CD4-positive, alpha-beta T cell treated with Interleukin-10 for 1 hour (primary cell): Measurements from ENCODE around the gene IL1RAP.
"Not testable (repeated sequence)": the region's sequence is repeated elsewhere in the genome, so short reads cannot be mapped to it uniquely, and the experiment has no call there.

Experiments used
- DNase-seq: peaks from one replicate; pipeline ENCODE4 v3.0.0-alpha.2; 2020

IL1RAP gene

DNA sequence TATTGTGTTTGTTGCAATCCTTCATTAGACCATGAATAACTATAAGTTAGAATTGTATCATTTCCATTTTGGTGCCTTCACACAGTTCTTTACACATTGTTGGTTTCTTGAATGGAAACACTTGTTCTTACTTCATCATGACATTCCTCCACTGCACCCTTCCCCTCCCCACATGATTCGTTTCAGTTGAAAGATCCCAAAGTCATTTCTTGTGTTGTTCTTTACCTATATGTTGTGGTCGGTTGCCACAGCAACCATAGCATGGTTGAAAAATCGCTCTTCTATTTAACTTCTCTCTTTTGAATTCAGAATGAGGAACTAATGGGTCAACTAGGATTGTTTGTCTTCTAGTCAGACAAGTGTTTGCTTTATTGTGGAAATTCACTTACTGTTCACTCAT is 103.3 kb downstream of the IL1RAP start:
- peak; percentile 35 for DNase-seq

DNA sequence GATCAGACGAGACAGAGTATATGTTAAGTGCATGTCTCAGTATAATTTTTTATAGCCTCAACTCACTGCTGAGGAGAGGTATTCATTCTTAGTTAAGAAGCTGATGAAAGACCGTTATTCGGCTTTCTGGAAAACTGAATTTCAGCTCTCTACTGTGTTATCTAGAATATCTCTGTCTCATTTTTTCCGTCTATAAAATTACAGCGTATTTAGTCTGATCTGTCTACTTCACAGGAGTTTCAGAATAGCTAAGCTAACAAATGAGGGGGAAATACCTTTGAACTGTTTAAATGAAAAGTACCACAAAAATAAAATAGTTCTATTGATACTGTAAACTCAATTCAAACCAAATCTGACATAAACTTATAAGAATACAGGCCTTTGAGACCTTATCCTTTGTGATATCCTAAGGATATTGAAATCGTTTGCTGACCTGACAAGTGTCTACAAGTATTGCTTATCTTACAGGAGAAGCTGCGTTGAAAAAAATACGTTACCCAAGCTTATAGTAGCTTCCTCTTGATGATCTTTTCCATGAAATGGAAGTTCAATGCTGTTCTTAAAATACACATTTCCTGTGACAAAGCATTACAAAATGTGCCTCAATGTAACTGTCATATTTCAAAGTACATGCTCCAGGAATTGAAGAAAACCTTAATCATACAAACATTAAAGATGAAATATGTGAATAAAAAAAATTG is 104.6 kb downstream of the IL1RAP start:
- DNase-seq = peak; percentile 5

DNA sequence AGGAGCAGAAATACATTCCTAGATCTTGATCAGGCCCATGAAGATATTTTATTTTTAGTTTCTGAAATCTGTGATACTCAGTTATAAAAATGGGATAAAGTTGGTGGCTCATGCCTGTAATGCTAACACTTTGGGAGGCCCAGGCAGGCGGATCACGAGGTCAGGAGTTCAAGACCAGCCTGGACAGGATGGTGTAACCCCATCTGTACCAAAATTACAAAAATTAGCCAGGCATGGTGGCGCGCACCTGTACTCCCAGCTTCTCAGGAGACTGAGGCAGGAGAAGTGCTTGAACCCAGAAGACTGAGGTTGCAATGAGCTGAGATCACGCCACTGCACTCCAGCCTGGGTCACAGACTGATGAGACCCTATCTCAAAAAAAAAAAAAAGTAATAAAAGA is 105.5 kb downstream of the IL1RAP start:
- no peak for DNase-seq

DNA sequence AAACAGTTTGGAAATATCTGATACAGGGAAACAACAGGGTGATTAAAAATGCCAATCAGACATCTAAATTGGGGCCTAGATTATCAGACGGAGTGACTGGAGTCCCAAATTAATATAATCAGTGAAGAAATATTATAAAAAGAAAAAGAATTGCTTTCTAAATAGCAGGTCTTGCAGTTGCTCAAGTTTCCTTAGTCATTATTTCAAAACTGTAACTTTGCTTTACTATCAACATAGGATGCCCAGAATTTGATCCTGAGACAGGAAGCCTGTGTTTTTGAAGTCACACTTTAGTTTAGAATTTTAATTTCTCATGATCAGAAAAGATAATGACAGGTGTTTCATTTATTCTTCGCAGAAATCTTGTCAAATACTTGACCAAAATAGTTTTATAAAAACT is 105.9 kb downstream of the IL1RAP start:
- DNase-seq = no peak

DNA sequence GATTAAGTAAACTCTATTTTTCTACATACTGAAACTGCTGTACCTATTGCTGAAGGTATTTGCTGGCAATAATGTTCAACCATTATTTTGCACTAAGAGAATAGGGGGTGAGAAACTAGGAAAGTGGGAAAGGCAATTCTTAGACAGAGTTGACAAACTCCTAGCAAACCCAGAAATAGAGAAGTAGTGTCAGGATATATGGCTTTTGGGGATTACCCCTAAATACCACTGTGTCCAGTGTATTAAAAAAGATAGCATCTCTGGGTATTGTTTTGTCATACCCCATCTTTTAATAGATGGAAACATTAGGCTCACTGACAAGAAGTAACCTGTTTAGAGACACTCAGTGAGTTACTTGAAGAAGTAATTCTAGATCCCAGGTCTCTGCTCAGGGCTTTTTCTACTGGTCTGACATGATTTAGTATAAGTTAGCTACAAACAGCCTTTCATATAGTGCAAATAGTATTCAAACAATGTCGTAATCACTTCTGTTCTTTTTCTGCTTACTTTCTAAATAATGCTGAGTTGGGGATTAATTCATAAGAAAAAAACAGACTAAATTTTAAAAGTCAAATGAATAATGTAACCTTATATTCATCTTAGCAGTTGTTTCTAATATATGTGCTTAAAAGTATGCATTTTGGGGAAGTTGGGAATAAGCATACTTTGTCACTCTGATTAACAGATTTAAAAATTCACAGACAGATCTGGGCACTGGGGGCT is 107.2 kb downstream of the IL1RAP start:
- DNase-seq = no peak

DNA sequence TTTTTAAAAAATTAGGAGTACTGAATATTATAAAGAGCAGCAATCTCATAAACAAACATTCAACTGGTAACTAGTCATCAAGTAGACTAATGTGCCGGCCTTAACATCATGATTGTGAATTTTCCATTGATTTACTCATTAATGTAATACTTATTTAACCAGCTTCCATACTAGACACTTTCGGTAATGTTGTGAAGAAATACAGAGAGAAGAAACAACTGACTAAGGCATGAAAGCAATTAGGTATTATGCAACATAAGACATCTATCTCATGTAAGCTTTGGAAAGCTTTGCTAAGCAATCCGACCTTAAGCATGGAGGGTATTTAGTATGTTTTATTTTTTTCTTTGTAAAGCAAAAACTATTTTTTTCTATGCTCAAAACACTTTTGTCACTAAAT is 108.0 kb downstream of the IL1RAP start:
- no peak for DNase-seq

DNA sequence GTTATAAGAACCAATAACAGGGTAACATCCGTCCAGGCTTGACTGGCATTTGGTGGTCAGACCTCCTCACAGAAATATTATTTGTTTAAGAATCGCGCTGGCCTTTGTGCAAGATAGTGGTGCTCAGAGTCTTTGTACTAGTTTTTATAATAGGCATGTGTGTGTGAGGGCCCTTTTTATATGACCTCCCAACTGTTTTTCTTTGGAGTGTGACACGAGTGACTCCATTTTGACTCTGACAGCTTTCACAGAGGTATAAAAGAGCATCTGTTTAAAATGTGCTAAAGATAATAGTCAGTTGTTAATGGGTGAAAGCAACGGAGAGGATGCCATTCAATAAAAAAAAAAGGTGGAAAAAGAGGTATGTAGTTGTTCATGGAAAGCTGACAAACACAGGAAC is 110.4 kb downstream of the IL1RAP start:
- no peak for DNase-seq

DNA sequence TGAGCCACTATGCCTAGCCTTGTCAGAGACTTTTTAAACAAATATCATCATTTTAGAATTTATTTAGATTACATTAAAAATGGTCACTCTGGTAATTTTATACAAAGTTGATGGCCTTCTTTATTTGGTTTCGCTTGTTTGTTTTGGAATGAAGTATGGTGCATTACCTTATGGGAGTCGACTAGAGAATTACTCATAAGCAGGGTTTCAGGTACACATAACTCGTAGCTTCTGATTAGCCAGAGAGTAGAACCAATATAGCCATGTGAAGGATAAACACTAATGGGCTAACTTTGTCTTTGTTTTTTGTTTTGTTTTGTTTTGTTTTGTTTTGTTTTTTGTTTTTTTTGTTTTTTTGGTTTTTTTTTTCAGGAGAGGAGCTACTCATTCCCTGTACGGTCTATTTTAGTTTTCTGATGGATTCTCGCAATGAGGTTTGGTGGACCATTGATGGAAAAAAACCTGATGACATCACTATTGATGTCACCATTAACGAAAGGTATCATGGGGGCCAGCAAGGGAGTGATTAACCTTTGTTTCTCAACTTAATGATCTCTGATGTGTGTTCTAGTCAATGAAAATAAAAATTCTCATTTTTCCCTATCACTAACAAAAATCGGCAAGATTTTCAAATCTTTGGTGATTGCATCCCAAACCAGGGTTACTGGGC is 113.2 kb downstream of the IL1RAP start:
- no peak for DNase-seq

DNA sequence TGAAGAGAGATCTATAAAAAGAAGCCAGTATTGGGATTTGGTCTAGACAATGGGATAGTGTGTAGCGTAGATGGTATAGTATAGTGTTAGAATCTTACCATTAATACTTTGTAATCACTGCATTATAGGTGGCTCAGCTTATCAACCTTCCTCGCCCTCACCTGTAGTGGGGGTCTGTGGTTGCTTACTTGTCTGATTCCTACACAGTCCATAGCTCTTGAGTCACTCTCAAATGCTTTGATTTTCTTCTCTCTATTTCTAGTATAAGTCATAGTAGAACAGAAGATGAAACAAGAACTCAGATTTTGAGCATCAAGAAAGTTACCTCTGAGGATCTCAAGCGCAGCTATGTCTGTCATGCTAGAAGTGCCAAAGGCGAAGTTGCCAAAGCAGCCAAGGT is 115.2 kb downstream of the IL1RAP start:
- DNase-seq = no peak

DNA sequence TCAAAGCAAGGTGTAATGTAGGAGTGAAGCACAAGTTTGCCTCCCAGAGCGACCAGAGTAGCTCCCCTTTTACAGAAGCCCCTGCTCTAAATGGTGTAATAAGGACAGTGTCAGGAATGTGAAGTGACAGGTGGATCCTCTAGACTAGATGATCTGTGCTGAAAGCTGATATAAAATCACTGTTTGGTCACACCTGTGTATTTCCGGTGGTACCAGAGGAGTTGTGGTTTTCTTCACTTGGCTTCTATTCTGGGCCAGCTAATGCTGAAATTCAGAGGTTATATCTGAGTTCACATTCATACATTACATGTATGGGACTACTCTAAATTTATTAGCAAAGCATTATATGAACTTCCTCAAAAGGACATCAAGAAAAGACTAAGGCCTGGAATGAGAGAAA is 117.4 kb downstream of the IL1RAP start:
- DNase-seq = no peak

DNA sequence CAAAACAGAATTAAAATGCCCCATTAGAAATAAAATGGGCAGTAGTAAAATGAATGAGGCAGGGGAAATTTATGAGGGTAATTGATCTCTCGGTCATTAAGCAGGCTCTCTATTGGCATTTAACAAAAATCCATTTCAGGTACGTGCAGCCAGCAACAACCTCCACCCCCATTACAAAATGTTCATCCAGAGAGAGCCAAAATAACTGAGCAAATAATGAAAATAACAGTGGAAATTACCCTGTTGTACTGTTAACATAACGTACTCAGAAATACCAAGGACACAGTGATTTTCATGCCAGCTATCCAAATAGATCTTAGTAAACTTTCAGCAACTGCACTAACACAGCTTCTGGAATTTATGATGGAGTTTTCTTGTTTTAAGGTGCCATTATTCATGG is 127.7 kb downstream of the IL1RAP start:
- DNase-seq = no peak

DNA sequence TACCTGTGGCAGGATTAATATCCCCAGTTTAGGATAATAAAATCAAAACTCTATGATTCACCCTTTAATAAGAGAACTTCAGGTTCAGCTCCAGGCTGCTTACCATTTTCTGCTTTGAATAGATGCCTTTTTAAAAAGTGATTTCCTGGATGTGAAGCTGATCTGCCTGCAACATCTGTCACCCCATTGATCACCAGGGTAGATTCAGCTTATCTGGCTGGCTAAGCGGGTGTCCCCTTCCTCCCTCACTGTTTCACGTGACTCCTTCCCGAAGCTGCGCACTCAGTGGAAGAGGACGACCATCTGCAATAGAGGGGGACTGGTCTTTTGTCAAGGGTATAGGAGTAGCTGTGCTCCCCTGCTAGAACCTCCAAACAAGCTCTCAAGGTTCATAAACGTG is 128.1 kb downstream of the IL1RAP start:
- DNase-seq = no peak

DNA sequence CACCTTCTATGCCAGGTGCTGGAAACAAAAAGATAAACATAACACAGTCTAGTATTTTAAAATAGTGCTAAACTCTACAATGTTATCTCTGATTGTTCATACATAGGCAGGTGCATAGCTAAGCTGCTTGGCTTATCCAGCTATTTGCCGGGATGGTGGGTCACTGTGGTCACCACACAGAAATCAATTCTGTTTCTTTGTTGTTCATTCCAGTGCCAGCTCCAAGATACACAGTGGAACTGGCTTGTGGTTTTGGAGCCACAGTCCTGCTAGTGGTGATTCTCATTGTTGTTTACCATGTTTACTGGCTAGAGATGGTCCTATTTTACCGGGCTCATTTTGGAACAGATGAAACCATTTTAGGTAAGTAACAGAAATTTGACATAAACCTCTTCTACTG is 130.2 kb downstream of the IL1RAP start:
- DNase-seq = no peak

DNA sequence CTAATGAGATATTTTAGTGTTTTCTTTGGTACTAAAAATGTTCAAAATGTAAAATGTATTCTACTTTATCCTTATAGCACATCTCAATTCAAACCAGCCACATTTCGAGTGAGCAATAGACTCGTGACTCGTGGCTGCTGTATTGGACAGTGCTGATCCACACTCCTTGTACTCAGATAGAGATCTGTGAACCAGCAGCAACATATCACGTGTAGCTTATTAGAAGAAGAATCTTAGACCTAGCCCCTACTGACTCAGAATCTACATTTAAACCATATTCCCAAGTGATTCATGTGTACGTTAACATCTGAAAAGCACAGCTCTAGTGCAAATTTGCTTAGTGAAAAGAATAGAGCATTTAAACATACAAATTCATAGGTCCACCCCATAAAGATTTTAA is 130.9 kb downstream of the IL1RAP start:
- DNase-seq = no peak

DNA sequence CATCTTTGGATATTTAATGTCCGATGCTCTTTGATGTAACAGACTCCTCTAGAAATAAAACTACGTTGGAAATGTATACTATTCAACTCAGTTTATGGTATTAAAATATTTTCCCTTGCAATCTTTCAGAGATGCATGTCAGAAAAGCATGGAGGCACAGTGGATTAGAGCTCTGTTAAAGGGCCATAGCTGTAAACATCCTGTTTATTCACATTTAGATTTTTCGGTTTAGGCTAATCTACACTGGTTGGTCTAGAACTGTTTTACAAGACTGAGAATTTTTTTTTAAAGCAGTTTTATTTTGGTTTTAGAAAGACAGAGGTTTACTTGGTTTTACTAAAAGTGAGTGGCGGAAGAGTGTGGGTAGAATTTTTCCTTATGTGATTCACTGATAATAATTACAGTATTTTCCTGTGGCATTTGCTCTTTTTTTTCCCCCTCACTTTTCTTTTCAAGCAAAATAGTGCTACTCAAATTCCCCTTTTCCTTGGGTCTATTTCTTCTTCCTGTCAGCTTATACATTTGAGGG is 132.1 kb downstream of the IL1RAP start:
- DNase-seq = no peak

DNA sequence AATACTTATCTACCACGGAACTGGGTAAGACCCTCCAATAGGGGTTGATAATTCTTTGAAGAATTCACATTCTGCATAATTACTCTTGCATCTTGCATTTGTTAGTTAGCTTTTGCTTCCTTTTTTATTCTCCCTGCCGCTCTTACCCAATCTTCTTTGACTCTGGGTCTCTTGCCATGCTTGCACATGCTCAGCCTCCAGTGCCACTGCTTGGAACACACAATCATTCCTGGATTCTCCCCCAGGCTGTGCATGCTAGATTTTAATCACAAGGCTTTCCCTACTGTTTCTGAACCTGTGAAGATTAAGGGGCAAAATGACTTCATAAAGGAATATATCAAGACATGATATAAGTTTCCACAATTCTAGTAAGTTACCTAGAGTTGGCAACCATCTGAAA is 133.1 kb downstream of the IL1RAP start:
- DNase-seq = no peak

DNA sequence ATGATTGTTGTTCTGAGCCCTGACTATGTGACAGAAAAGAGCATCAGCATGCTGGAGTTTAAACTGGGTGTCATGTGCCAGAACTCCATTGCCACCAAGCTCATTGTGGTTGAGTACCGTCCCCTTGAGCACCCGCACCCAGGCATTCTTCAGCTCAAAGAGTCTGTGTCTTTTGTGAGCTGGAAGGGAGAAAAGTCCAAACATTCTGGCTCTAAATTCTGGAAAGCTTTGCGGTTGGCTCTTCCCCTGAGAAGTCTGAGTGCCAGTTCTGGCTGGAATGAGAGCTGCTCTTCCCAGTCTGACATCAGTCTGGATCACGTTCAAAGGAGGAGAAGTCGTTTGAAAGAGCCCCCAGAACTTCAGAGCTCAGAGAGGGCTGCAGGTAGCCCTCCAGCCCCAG is 142.0 kb downstream of the IL1RAP start:
- no peak for DNase-seq

DNA sequence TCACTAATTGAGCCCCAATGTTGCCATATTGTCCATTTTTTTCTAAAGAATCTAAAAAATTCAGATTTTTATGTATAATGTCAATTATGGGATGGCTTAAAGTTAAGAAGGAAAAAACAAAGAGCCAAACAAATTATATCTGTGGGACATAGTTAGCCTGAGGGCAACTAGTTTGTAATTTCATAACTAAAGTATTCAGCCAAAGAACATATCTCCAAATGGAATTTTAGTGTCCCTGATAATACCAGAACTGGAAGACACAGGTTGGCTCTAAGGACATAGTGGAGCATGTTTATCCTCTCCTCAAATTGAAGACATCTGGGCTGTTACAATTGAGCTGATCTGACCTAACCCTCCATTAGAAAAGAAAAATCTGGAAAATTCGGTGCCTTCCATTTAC is 144.2 kb downstream of the IL1RAP start:
- no peak for DNase-seq

DNA sequence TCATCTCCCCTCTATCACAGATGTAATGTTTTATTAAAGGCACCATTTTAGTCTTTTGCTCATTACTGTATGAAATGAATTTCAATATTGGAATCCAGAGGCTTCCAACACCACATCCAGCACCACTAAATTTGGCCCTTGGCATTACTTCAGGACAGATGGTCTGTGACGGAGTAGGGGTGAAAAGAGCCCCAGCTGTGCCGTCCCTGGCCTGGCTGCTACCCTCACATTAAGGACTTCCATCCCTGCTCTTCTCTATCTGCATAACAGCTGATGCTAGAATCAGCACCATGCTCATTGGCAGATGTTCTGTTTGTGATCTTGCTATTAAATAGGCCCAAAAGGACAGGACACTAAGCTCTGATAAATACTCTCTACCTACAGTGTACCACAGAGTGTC is 152.9 kb downstream of the IL1RAP start:
- no peak for DNase-seq

DNA sequence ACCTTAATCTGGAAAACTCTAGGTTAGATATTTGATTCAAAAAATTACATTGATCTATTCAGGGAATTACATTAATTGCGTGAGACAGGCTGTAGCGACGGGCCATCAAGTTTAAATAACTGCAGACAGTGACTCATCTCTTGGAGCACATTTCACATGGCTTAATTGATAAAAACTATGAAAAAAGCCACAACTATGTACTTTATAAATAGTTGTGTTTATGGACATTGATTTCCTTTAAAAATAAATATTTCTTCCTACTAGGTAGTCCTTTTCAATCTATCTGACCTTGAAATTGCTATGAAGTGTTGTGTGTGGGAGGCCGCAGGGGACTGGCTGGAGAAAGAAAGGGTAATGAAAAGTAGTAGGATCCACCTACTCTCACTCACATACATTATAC is 157.8 kb downstream of the IL1RAP start:
- DNase-seq = no peak

DNA sequence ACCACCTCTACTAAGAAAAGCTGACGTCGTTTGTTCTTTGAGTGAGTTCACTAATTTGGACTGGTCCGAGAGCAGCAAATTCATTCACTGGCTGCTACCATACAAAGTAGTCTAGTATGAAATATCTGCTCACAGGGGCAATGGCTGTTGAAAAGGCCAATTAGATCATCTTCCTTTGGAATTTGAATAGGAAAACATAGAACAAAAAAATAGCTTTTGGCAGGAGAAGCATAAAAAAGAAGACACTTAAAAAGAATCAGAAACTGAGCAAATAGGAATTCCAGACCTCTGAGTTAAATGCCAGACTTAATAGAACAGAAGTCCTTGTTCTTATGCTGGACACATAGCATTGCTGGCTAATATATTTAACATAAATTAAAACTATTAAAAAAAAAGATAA is 159.3 kb downstream of the IL1RAP start:
- DNase-seq = no peak

DNA sequence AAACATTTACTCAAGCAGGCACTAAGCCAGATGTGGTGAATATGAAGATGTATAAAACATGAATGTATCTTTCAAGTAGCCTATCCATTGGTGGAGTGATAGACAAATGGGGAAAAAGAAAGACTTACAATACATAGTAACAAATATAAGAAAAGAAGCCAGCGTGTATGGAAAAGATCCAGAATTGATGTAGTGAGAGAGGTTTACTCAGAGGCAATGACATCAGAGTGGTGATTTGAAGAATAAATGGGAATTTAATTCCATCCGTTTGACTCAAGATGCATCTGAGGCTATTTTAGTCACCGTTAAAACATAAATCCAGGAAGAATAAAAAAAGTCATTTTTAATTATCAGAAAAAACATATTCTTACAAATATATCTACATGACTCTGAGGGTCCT is 162.6 kb downstream of the IL1RAP start:
- DNase-seq = no peak

DNA sequence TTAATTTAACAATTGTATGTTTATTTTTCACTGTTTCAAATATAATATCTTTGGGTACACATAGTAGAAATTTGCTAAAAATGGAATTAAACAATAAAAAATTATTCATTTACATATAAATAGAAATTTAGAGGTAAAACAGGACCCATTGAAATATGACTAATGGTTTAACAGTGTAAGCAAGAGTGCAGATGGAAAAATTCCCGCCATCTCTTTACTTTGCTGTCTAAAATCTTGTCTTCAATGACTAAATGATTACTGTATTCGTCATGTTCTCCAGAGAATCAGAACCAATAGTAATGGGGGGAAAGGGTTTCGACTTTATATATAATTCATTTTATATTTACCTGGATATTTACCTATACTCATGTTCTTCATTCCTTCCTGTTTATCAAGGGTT is 163.1 kb downstream of the IL1RAP start:
- DNase-seq = no peak

DNA sequence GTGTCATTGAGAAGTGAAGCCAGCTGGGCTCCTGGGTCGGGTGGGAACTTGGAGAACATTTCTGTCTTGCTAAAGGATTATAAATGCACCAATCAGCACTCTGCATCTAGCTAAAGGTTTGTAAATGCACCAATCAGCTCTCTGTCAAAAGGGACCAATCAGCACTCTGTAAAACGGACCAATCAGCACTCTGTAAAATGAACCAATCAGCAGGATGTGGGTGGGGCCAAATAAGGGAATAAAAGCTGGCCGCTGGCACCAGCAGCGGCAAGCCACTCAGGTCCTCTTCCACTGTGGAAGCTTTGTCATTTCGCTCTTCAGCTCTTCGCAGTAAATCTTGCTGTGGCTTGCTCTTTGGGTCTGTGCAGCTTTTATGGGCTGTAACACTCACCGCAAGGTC is 164.0 kb downstream of the IL1RAP start:
- not testable (repeated sequence) for DNase-seq
